H9 (cell line): ENCODE results near the gene MRPS16. TPM values are rescaled to one million over a fixed set of nuclear protein-coding genes. Genes with fewer than 3 reads are reported as not detected.

Experiments
- DNase-seq: peaks from one replicate; pipeline ENCODE4 v3.0.0-alpha.2; 2017
- H2AFZ ChIP-seq: one replicate; pipeline ENCODE4 v1.6.1; 2013; ENCODE audit warnings: mild to moderate bottlenecking, low read length, control low read depth, moderate library complexity
- H2AK5ac ChIP-seq: 2 replicates; pipeline ENCODE4 v1.6.1; 2013; ENCODE audit warnings: low read length, control low read depth, mixed read lengths; ENCODE audit not compliant: insufficient read length
- H2BK120ac ChIP-seq: one replicate; pipeline ENCODE4 v1.6.1; 2013; ENCODE audit warnings: low read depth, mild to moderate bottlenecking, low read length, control low read depth, inconsistent platforms; ENCODE audit not compliant: poor library complexity, severe bottlenecking
- H2BK12ac ChIP-seq: 2 replicates; pipeline ENCODE4 v1.6.1; 2013; ENCODE audit warnings: low read length, control low read depth, mixed read lengths, low read depth; ENCODE audit not compliant: insufficient read length
- H2BK15ac ChIP-seq: 2 replicates; pipeline ENCODE4 v1.6.1; 2013; ENCODE audit warnings: low read depth, low read length, control low read depth
- H2BK20ac ChIP-seq: one replicate; pipeline ENCODE4 v1.6.1; 2013; ENCODE audit warnings: low read depth, mild to moderate bottlenecking, low read length, control low read depth, inconsistent platforms; ENCODE audit not compliant: poor library complexity, severe bottlenecking
- H2BK5ac ChIP-seq: 2 replicates; pipeline ENCODE4 v1.6.1; 2013; ENCODE audit warnings: low read length, control low read depth, mixed read lengths; ENCODE audit not compliant: insufficient read length
- H3K14ac ChIP-seq: 2 replicates; pipeline ENCODE4 v1.6.1; 2013; ENCODE audit warnings: low read length, control low read depth; ENCODE audit not compliant: insufficient read depth
- H3K18ac ChIP-seq: 2 replicates; pipeline ENCODE4 v1.6.1; 2013; ENCODE audit warnings: low read depth, mild to moderate bottlenecking, mixed read lengths, low read length, control low read depth; ENCODE audit not compliant: insufficient read length
- H3K23ac ChIP-seq: 2 replicates; pipeline ENCODE4 v1.6.1; 2013; ENCODE audit warnings: low read length, control low read depth, mixed read lengths, low read depth; ENCODE audit not compliant: insufficient read length
- H3K23me2 ChIP-seq: 2 replicates; pipeline ENCODE4 v1.6.1; 2013; ENCODE audit warnings: low read depth, mild to moderate bottlenecking, mixed read lengths, low read length, control low read depth; ENCODE audit not compliant: insufficient read length, poor library complexity, severe bottlenecking
- H3K27ac ChIP-seq: 2 replicates; pipeline ENCODE4 v1.5.1; 2013; ENCODE audit warnings: low read length, control low read depth, mixed read lengths, low read depth; ENCODE audit not compliant: insufficient read length
- H3K27me3 ChIP-seq: 2 replicates; pipeline ENCODE4 v1.6.1; 2013; ENCODE audit warnings: low read length, control low read depth, inconsistent platforms; ENCODE audit not compliant: insufficient read depth
- H3K4ac ChIP-seq: 2 replicates; pipeline ENCODE4 v1.6.1; 2013; ENCODE audit warnings: low read depth, mild to moderate bottlenecking, control low read depth, inconsistent platforms, low read length, moderate library complexity
- H3K4me1 ChIP-seq: 2 replicates; pipeline ENCODE4 v1.6.1; 2013; ENCODE audit warnings: low read length, control low read depth, inconsistent platforms; ENCODE audit not compliant: insufficient read depth
- H3K4me2 ChIP-seq: 2 replicates; pipeline ENCODE4 v1.6.1; 2013; ENCODE audit warnings: low read length, control low read depth, mixed read lengths; ENCODE audit not compliant: insufficient read length, insufficient read depth
- H3K56ac ChIP-seq: 2 replicates; pipeline ENCODE4 v1.6.1; 2013; ENCODE audit warnings: low read depth, mild to moderate bottlenecking, mixed read lengths, low read length, control low read depth; ENCODE audit not compliant: insufficient read length
- H3K79me1 ChIP-seq: 2 replicates; pipeline ENCODE4 v1.6.1; 2013; ENCODE audit warnings: low read depth, mild to moderate bottlenecking, moderate library complexity, low read length, control low read depth, inconsistent platforms; ENCODE audit not compliant: insufficient read depth, poor library complexity, severe bottlenecking
- H3K79me2 ChIP-seq: 2 replicates; pipeline ENCODE4 v1.6.1; 2013; ENCODE audit warnings: low read length, control low read depth, inconsistent platforms; ENCODE audit not compliant: insufficient read depth
- H3K9ac ChIP-seq: 2 replicates; pipeline ENCODE4 v1.6.1; 2013; ENCODE audit warnings: low read length, control low read depth, mixed read lengths; ENCODE audit not compliant: insufficient read length; ENCODE audit errors: extremely low read depth
- H3K9me3 ChIP-seq: one replicate; pipeline ENCODE4 v1.6.1; 2013; ENCODE audit warnings: low read depth, low read length, inconsistent platforms; ENCODE audit not compliant: control insufficient read depth
- H3T11ph ChIP-seq: one replicate; pipeline ENCODE4 v1.6.1; 2013; ENCODE audit warnings: mild to moderate bottlenecking, low read length, control low read depth, inconsistent platforms
- H4K20me1 ChIP-seq: one replicate; pipeline ENCODE4 v1.6.1; 2013; ENCODE audit not compliant: control insufficient read depth, insufficient read length, insufficient read depth
- H4K5ac ChIP-seq: 2 replicates; pipeline ENCODE4 v1.6.1; 2013; ENCODE audit warnings: low read depth, mild to moderate bottlenecking, mixed read lengths, low read length, control low read depth; ENCODE audit not compliant: insufficient read length
- H4K8ac ChIP-seq: replicated peaks from 2 replicates; pipeline ENCODE4 v1.6.1; 2013; ENCODE audit warnings: low read length, control low read depth, mixed read lengths, low read depth; ENCODE audit not compliant: insufficient read length
- H4K91ac ChIP-seq: 2 replicates; pipeline ENCODE4 v1.6.1; 2013; ENCODE audit warnings: low read depth, mild to moderate bottlenecking, moderate library complexity, mixed read lengths, low read length, control low read depth; ENCODE audit not compliant: insufficient read length
- H3K27ac Mint-ChIP-seq, 3 experiments: 2 replicates in 2 of 3; 3 replicates in 1 of 3; pipeline ENCODE4 v1.8.0; 2020 to 2021; ENCODE audit warnings: mixed read lengths in 3 of 3, mild to moderate bottlenecking in 1 of 3, moderate library complexity in 1 of 3
- H3K27me3 Mint-ChIP-seq: 2 replicates; pipeline ENCODE4 v1.8.0; 2021; ENCODE audit warnings: low read depth, mild to moderate bottlenecking, moderate library complexity, mixed read lengths
- H3K36me3 Mint-ChIP-seq, 3 experiments: 2 replicates in 2 of 3; 3 replicates in 1 of 3; pipeline ENCODE4 v1.8.0; 2020 to 2021; ENCODE audit warnings: low read depth in 3 of 3, mixed read lengths in 3 of 3; ENCODE audit not compliant: insufficient read depth in 1 of 3
- H3K4me1 Mint-ChIP-seq, 2 experiments: 2 replicates each; pipeline ENCODE4 v1.8.0; 2020; ENCODE audit warnings: mixed read lengths in 2 of 2
- H3K4me3 Mint-ChIP-seq, 2 experiments: 2 replicates in 1 of 2; 3 replicates in 1 of 2; pipeline ENCODE4 v1.8.0; 2020 to 2021; ENCODE audit warnings: mild to moderate bottlenecking in 2 of 2, mixed read lengths in 2 of 2, moderate library complexity in 1 of 2
- H3K9me3 Mint-ChIP-seq, 2 experiments: 2 replicates in 1 of 2; 3 replicates in 1 of 2; pipeline ENCODE4 v1.8.0; 2020; ENCODE audit warnings: mild to moderate bottlenecking in 2 of 2, mixed read lengths in 2 of 2, moderate library complexity in 1 of 2
- WGBS: extraction: QIAGEN DNeasy Blood & Tissue Kit; methylation state at CpG from one replicate; pipeline ENCODE4 v1.1.7; 2013; ENCODE audit warnings: missing lambda C conversion rate, low lambda C conversion rate, mixed read lengths; ENCODE audit not compliant: insufficient read length; ENCODE audit errors: extremely low coverage; 5-methylcytosine and 5-hydroxymethylcytosine counted together
- total RNA-seq: library from RNA; stranded (reverse); gene quantifications from 2 replicates; pipeline ENCODE4 v1.2.1, GENCODE V29; 2021
- TF ChIP-seq, protein P1 (sequence below): fragments of 200-600 bp; sonication (generic); conservative IDR thresholded peaks from 3 replicates; pipeline ENCODE4 v1.8.0; 2021; ENCODE audit warnings: antibody characterized with exemption, mild to moderate bottlenecking

MRPS16 gene
- total RNA-seq, 1 experiment from 2014 or later = 122 TPM

DNA sequence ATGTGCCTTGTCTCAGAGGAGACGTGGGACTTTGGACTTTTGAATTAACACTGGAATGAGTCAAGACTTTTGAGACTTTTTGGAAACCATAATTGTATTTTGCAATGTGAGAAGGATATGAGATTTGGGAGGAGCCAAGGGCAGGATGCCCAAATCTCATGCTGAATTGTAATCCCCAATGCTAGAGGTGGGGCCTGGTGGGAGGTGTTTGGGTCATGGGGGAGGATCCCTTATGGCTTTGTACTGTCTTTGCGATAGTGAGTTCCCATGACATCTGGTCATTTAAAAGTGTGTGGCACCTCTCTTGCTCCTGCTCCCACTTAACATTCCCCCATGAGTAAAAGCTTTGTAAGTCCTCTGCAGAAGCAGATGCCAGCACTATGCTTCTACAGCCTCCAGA is 44.6 kb downstream of the MRPS16 start:
- no peak overlapping the region for H3K27ac Mint-ChIP-seq
- no peak overlapping the region for H3K4me3 Mint-ChIP-seq

More for the DNA sequence above, 44.6 kb downstream of the MRPS16 start:
- H2BK120ac ChIP-seq = no peak overlapping the region
- Mint-ChIP-seq H3K36me3 (peaks cover 22 to 46% (median 41%) of the 10 kb centered on the region in 3 experiments), H3K4me1 (no peaks in the 10 kb centered on the region), H3K9me3 (peaks cover 27 to 32% of the 10 kb centered on the region in 2 experiments), H3K27me3 (no peaks in the 10 kb centered on the region; the same call in 1 of the 2 replicates)
- no peak overlapping the region for H4K5ac ChIP-seq
- H3K23ac ChIP-seq = no peak overlapping the region
- no peak overlapping the region for H2BK15ac ChIP-seq
- no peaks in the 10 kb centered on the region for H3K79me1 ChIP-seq
- no peaks in the 10 kb centered on the region for H3K27me3 ChIP-seq
- no peak overlapping the region for H2BK20ac ChIP-seq
- H3K4me2 ChIP-seq = no peak overlapping the region
- H3K4me1 ChIP-seq = no peaks in the 10 kb centered on the region
- H3K27ac ChIP-seq = no peak overlapping the region
- WGBS = no CpG with 5 or more reads among the region's 2 CpGs
- H3K23me2 ChIP-seq = no peaks in the 10 kb centered on the region
- no peak overlapping the region for H4K8ac ChIP-seq
- H3K18ac ChIP-seq = no peak overlapping the region
- no peaks in the 10 kb centered on the region for H4K20me1 ChIP-seq
- H2BK12ac ChIP-seq = no peak overlapping the region
- no peak overlapping the region for H2AFZ ChIP-seq
- H4K91ac ChIP-seq = no peak overlapping the region
- H2BK5ac ChIP-seq = no peak overlapping the region
- H3K14ac ChIP-seq = no peak overlapping the region
- no peak overlapping the region for H3K4ac ChIP-seq
- TF ChIP-seq, protein P1, sequence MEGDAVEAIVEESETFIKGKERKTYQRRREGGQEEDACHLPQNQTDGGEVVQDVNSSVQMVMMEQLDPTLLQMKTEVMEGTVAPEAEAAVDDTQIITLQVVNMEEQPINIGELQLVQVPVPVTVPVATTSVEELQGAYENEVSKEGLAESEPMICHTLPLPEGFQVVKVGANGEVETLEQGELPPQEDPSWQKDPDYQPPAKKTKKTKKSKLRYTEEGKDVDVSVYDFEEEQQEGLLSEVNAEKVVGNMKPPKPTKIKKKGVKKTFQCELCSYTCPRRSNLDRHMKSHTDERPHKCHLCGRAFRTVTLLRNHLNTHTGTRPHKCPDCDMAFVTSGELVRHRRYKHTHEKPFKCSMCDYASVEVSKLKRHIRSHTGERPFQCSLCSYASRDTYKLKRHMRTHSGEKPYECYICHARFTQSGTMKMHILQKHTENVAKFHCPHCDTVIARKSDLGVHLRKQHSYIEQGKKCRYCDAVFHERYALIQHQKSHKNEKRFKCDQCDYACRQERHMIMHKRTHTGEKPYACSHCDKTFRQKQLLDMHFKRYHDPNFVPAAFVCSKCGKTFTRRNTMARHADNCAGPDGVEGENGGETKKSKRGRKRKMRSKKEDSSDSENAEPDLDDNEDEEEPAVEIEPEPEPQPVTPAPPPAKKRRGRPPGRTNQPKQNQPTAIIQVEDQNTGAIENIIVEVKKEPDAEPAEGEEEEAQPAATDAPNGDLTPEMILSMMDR = no peak
- DNase-seq = no peak
- no peaks in the 10 kb centered on the region for H3K79me2 ChIP-seq
- peaks cover 17% of the 10 kb centered on the region for H3K9me3 ChIP-seq
- no peak overlapping the region for H2AK5ac ChIP-seq
- no peak overlapping the region for H3T11ph ChIP-seq
- H3K56ac ChIP-seq = no peak overlapping the region
- no peak overlapping the region for H3K9ac ChIP-seq
